Hepatocyte (in vitro differentiated cells): Measurements from ENCODE around the gene MIPOL1. TPM values are rescaled to one million over a fixed set of nuclear protein-coding genes. Genes with fewer than 3 reads are reported as not detected.

Source experiments
- DNase-seq: peaks from one replicate; pipeline ENCODE4 v3.0.0-alpha.2; 2016; ENCODE audit warnings: low spot score
- H2AFZ ChIP-seq: fragments of 200-600 bp; sonication (generic); 2 replicates; pipeline ENCODE4 v1.6.0; 2016; ENCODE audit warnings: antibody characterized with exemption, mild to moderate bottlenecking
- H3K27ac ChIP-seq: fragments of 200-600 bp; sonication (generic); 2 replicates; pipeline ENCODE4 v1.5.1; 2016; ENCODE audit warnings: mild to moderate bottlenecking
- H3K27me3 ChIP-seq: fragments of 200-600 bp; sonication (generic); 2 replicates; pipeline ENCODE4 v1.6.1; 2016
- H3K36me3 ChIP-seq: fragments of 200-600 bp; sonication (generic); replicated peaks from 2 replicates; pipeline ENCODE4 v1.5.1; 2016; ENCODE audit warnings: low read depth; ENCODE audit not compliant: insufficient read depth
- H3K4me1 ChIP-seq: fragments of 200-600 bp; sonication (generic); 2 replicates; pipeline ENCODE4 v1.5.1; 2016; ENCODE audit warnings: mild to moderate bottlenecking, moderate library complexity; ENCODE audit not compliant: insufficient read depth
- H3K4me2 ChIP-seq: fragments of 200-600 bp; sonication (generic); 2 replicates; pipeline ENCODE4 v1.6.0; 2016
- H3K4me3 ChIP-seq: fragments of 200-600 bp; sonication (generic); 2 replicates; pipeline ENCODE4 v1.5.1; 2016; ENCODE audit warnings: mild to moderate bottlenecking
- H3K79me2 ChIP-seq: fragments of 200-600 bp; sonication (generic); 2 replicates; pipeline ENCODE4 v1.6.0; 2017; ENCODE audit warnings: mild to moderate bottlenecking
- H3K9me2 ChIP-seq: fragments of 200-600 bp; sonication (generic); replicated peaks from 2 replicates; pipeline ENCODE4 v1.6.0; 2017; ENCODE audit warnings: mild to moderate bottlenecking; ENCODE audit not compliant: insufficient read depth
- H3K9me3 ChIP-seq: fragments of 200-600 bp; sonication (generic); 2 replicates; pipeline ENCODE4 v1.5.1; 2016; ENCODE audit warnings: low read depth, mild to moderate bottlenecking
- H4K20me1 ChIP-seq: fragments of 200-600 bp; sonication (generic); 2 replicates; pipeline ENCODE4 v1.6.0; 2016; ENCODE audit warnings: mild to moderate bottlenecking; ENCODE audit not compliant: insufficient read depth, poor library complexity, severe bottlenecking
- EZH2 ChIP-seq: fragments of 200-600 bp; sonication (generic); IDR thresholded peaks from 2 replicates; pipeline ENCODE4 v1.6.1; 2016; ENCODE audit warnings: antibody characterized with exemption, mild to moderate bottlenecking, borderline replicate concordance
- EZH2phosphoT487 ChIP-seq: fragments of 200-600 bp; sonication (generic); IDR thresholded peaks from one replicate; pipeline ENCODE4 v1.6.1; 2018; ENCODE audit warnings: antibody characterized with exemption, mild to moderate bottlenecking, low read depth, moderate library complexity; ENCODE audit not compliant: unreplicated experiment, severe bottlenecking
- WGBS: methylation state at CpG from one replicate; pipeline ENCODE4 v1.1.6; 2016; ENCODE audit warnings: low lambda C conversion rate; ENCODE audit errors: missing lambda C conversion rate; 5-methylcytosine and 5-hydroxymethylcytosine counted together
- polyA plus RNA-seq: library from polyadenylated mRNA; unstranded; fragments of >200 nt; fragmentation: Nextera tagmentation; extraction: Ambion mirVana; gene quantifications from 2 replicates; pipeline ENCODE4 v1.2.1, GENCODE V29; 2016
- total RNA-seq: library from RNA; depleted of rRNA; stranded (reverse); fragments of >200 nt; gene quantifications from 2 replicates; pipeline ENCODE4 v1.2.3, GENCODE V29; 2014
- TF ChIP-seq, protein P1 (sequence below): fragments of 200-600 bp; sonication (generic); IDR thresholded peaks from 2 replicates; pipeline ENCODE4 v1.5.1; 2016; ENCODE audit warnings: antibody characterized with exemption, mild to moderate bottlenecking; ENCODE audit not compliant: poor library complexity

The MIPOL1 gene, protein sequence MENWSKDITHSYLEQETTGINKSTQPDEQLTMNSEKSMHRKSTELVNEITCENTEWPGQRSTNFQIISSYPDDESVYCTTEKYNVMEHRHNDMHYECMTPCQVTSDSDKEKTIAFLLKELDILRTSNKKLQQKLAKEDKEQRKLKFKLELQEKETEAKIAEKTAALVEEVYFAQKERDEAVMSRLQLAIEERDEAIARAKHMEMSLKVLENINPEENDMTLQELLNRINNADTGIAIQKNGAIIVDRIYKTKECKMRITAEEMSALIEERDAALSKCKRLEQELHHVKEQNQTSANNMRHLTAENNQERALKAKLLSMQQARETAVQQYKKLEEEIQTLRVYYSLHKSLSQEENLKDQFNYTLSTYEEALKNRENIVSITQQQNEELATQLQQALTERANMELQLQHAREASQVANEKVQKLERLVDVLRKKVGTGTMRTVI
- 12.2 and 16.6 TPM in 2 replicates for total RNA-seq
- 2.6 and 6.9 TPM in 2 replicates for polyA plus RNA-seq

DNA sequence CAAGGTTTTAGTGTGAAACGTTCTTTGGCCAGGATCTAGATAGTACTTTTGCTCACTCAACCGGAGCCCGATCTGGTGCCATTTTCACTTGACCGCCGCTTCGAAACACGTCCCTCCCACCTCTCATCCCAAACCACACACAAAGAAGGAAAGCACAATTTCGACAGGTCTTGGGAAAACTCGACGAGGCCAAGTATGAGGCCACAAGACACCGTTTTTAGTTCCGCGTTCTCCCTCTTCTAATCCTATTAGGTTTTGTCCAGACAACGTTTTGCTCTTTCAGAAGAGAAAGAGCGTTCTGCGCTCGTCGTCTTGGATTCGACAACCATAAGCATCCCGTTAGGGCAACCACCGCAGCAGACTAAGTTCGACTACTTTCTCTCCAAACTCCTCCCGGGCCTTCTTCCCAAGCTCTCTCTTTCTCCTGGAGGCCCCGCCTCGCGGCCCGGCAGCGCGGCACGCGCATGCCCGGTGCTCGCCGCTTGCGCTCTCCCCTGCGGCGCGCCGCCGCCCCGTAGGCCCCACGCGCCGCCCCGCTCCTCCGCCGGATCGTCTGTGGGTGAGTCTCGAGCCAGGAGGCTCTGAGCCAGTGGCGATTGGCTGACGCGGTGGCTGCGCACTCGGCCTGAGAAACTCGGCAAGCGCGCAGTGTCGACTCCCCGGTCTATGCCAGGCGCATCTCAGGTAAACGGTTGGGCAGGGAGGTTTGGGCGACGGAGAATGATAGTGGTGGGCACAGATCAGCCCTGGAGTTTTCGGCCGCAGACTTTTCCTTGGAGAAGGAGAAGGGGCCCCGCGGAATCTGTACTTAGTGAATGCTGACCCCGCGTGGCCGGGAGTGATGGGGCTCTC, at the start of gene MIPOL1:
Gene MIPOL1 (plus strand): TSS at position 517 of the 852 bp plus-strand sequence. CDS start 49,952 bp downstream, outside the sequence.
- Histone ChIP-seq H3K4me3 (peak within 1 kb of the TSS; percentile 49), H3K79me2 (peaks cover 27% of the 10 kb centered on the region), H4K20me1 (no peaks in the 10 kb centered on the region), H3K9me2 (no peaks in the 10 kb centered on the region), H3K27ac (peak within 1 kb of the TSS; percentile 96), H3K36me3 (no peaks in the 10 kb centered on the region), H3K9me3 (no peaks in the 10 kb centered on the region), H3K4me1 (peaks cover 3% of the 10 kb centered on the region), H2AFZ (peak within 1 kb of the TSS; percentile 97), H3K4me2 (peak within 1 kb of the TSS; percentile 81), H3K27me3 (no peaks in the 10 kb centered on the region)
- TF ChIP-seq, protein P1, sequence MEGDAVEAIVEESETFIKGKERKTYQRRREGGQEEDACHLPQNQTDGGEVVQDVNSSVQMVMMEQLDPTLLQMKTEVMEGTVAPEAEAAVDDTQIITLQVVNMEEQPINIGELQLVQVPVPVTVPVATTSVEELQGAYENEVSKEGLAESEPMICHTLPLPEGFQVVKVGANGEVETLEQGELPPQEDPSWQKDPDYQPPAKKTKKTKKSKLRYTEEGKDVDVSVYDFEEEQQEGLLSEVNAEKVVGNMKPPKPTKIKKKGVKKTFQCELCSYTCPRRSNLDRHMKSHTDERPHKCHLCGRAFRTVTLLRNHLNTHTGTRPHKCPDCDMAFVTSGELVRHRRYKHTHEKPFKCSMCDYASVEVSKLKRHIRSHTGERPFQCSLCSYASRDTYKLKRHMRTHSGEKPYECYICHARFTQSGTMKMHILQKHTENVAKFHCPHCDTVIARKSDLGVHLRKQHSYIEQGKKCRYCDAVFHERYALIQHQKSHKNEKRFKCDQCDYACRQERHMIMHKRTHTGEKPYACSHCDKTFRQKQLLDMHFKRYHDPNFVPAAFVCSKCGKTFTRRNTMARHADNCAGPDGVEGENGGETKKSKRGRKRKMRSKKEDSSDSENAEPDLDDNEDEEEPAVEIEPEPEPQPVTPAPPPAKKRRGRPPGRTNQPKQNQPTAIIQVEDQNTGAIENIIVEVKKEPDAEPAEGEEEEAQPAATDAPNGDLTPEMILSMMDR = peak; percentile 52
- no peak for TF ChIP-seq EZH2
- TF ChIP-seq EZH2phosphoT487 = no peak
- WGBS = 1% methylated on average over 70 of the region's 70 CpGs
- peak; percentile 95 for DNase-seq

DNA sequence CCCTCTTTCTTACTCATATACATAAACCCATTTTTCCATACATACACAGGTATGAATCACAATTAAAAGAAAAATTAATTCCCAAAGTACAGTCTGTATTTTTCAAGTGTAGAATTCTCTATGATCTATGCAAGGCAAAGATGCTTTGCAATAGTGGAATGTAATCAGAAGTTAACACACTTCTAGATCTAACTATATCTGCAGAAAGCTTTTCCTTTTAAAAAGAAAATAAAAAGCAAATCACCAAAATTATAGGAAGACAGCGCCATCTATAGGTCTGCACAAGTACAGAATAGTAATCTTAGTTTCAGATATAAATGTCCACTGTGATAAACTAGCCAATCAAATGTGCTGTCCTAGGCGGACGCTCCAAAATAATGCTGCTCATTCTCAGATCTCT, 47.3 kb upstream of the MIPOL1 start:
- 4% methylated on average over 3 of the region's 3 CpGs for WGBS
- no peak overlapping the region for H2AFZ ChIP-seq
- no peak overlapping the region for H3K4me3 ChIP-seq
- no peaks in the 10 kb centered on the region for H3K36me3 ChIP-seq
- no peaks in the 10 kb centered on the region for H3K9me2 ChIP-seq
- no peaks in the 10 kb centered on the region for H3K9me3 ChIP-seq
- TF ChIP-seq, protein P1 = peak; percentile 78
- TF ChIP-seq EZH2 = no peak
- no peak for TF ChIP-seq EZH2phosphoT487
- H3K27ac ChIP-seq = no peak overlapping the region
- H3K4me2 ChIP-seq = no peak overlapping the region
- no peaks in the 10 kb centered on the region for H3K27me3 ChIP-seq
- H4K20me1 ChIP-seq = no peaks in the 10 kb centered on the region
- no peaks in the 10 kb centered on the region for H3K79me2 ChIP-seq
- H3K4me1 ChIP-seq = no peaks in the 10 kb centered on the region
- DNase-seq = peak; percentile 56

DNA sequence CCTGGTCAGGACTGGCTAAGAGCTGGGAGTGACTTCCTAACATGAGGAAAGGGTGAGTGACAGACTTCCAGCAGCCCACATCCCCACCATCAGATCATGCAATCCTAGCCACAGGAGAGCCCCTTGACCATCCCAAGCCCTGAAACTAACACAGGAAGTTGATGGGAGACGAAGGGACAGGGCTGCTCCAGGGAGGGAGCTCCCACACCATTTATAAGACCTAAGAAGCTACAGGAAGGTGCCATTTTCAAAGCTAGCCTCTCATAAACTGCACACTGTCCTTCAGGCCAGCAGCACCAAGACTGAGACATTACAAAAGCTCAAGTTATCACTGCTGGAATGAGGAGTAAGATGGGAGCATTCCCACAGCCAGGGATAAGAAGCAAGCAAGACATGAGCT, 44.7 kb upstream of the MIPOL1 start:
- Histone ChIP-seq H4K20me1 (no peaks in the 10 kb centered on the region), H3K9me2 (no peaks in the 10 kb centered on the region), H3K4me3 (no peak overlapping the region), H2AFZ (no peak overlapping the region), H3K27ac (no peak overlapping the region), H3K27me3 (no peaks in the 10 kb centered on the region), H3K4me1 (no peaks in the 10 kb centered on the region), H3K9me3 (no peaks in the 10 kb centered on the region), H3K36me3 (no peaks in the 10 kb centered on the region), H3K4me2 (no peak overlapping the region), H3K79me2 (no peaks in the 10 kb centered on the region)
- DNase-seq = no peak
- WGBS = 45% methylated on average over 1 of the region's 1 CpG
- TF ChIP-seq EZH2phosphoT487 (no peak), EZH2 (no peak)
- TF ChIP-seq, protein P1 = no peak
